Keratinocyte (primary cell): ENCODE data around the gene CAPZB. TPM values are rescaled to one million over a fixed set of nuclear protein-coding genes. Genes with fewer than 3 reads are reported as not detected.

ENCODE experiments used
- DNase-seq: peaks from one replicate; pipeline ENCODE4 v3.0.0-alpha.2; 2011; ENCODE audit warnings: low read depth, missing footprints, low spot score
- FAIRE-seq: peaks from 2 replicates; lab custom pipeline; 2011; peaks lifted over from hg19 to GRCh38; lab: Jason Lieb, UNC
- H2AFZ ChIP-seq: 2 replicates; pipeline ENCODE4 v1.6.0; 2012; ENCODE audit warnings: low read length, control low read depth, inconsistent platforms; ENCODE audit not compliant: control insufficient read depth
- H3K27ac ChIP-seq: 2 replicates; pipeline ENCODE4 v1.5.1; 2011; ENCODE audit warnings: low read length; ENCODE audit not compliant: control insufficient read depth, insufficient read depth
- H3K27me3 ChIP-seq: 3 replicates; pipeline ENCODE4 v1.6.0; 2011; ENCODE audit warnings: low read length; ENCODE audit not compliant: control insufficient read depth, insufficient read depth; ENCODE audit errors: extremely low read depth
- H3K36me3 ChIP-seq, 2 experiments: 2 replicates in 1 of 2; 3 replicates in 1 of 2; pipeline ENCODE4 v1.5.1; 2011; ENCODE audit warnings: low read length in 2 of 2, mild to moderate bottlenecking in 1 of 2; ENCODE audit not compliant: control insufficient read depth in 2 of 2, insufficient read depth in 2 of 2; ENCODE audit errors: extremely low read depth in 1 of 2
- H3K4me1 ChIP-seq: 3 replicates; pipeline ENCODE4 v1.5.1; 2011; ENCODE audit warnings: low read length; ENCODE audit not compliant: control insufficient read depth, insufficient read depth; ENCODE audit errors: extremely low read depth
- H3K4me2 ChIP-seq: 3 replicates; pipeline ENCODE4 v1.6.0; 2011; ENCODE audit warnings: low read depth, low read length; ENCODE audit not compliant: control insufficient read depth, insufficient read depth; ENCODE audit errors: extremely low read depth
- H3K4me3 ChIP-seq, 3 experiments: fragments of 200-600 bp in 1 of 3; sonication (generic) in 1 of 3; 2 replicates in 2 of 3; 3 replicates in 1 of 3; pipeline ENCODE4 v1.5.1; 2011 to 2016; ENCODE audit warnings: low read length in 3 of 3, mild to moderate bottlenecking in 3 of 3, control low read depth in 2 of 3, inconsistent platforms in 1 of 3, low read depth in 1 of 3, mixed read lengths in 1 of 3, mixed run types in 1 of 3, moderate library complexity in 1 of 3; ENCODE audit not compliant: control insufficient read depth in 2 of 3, insufficient read depth in 2 of 3; ENCODE audit errors: extremely low read depth in 1 of 3
- H3K79me2 ChIP-seq: 2 replicates; pipeline ENCODE4 v1.6.0; 2012; ENCODE audit warnings: low read length; ENCODE audit not compliant: control insufficient read depth, insufficient read depth
- H3K9ac ChIP-seq: 3 replicates; pipeline ENCODE4 v1.6.0; 2011; ENCODE audit warnings: low read length; ENCODE audit not compliant: control insufficient read depth, insufficient read depth; ENCODE audit errors: extremely low read depth
- H3K9me1 ChIP-seq: 3 replicates; pipeline ENCODE4 v1.6.0; 2011; ENCODE audit warnings: low read length; ENCODE audit not compliant: control insufficient read depth, insufficient read depth; ENCODE audit errors: extremely low read depth
- H3K9me3 ChIP-seq: 2 replicates; pipeline ENCODE4 v1.5.1; 2012; ENCODE audit warnings: low read depth, low read length; ENCODE audit not compliant: control insufficient read depth
- H4K20me1 ChIP-seq: 3 replicates; pipeline ENCODE4 v1.6.0; 2011; ENCODE audit warnings: low read length; ENCODE audit not compliant: control insufficient read depth, insufficient read depth; ENCODE audit errors: extremely low read depth
- CTCF ChIP-seq, 3 experiments: IDR thresholded peaks in 1 of 3; conservative IDR thresholded peaks in 1 of 3; optimal IDR thresholded peaks in 1 of 3; 2 replicates in 2 of 3; 3 replicates in 1 of 3; pipeline versions ENCODE3 to v1.5.1; 2011; ENCODE audit warnings: low read length in 3 of 3, mild to moderate bottlenecking in 3 of 3, moderate library complexity in 2 of 3, control low read depth in 1 of 3, inconsistent platforms in 1 of 3; ENCODE audit not compliant: insufficient read depth in 2 of 3; ENCODE audit errors: extremely low read depth in 1 of 3
- EZH2 ChIP-seq: IDR thresholded peaks from one replicate; pipeline ENCODE4 v1.6.1; 2012; ENCODE audit warnings: inconsistent platforms, mild to moderate bottlenecking, low read length, moderate library complexity
- dilution Hi-C: fragments of 300-500 bp; cut with MboI; formaldehyde crosslinking; loops from one replicate; pipeline ENCODE4 v1.7.0; 2020; ENCODE audit warnings: low sequenced_read_pairs; ENCODE audit not compliant: extremely low pct_ligation_motif_present
- polyA plus RNA-seq, 5 experiments: library from polyadenylated mRNA; depleted of rRNA in 3 of 5; stranded (reverse) in 3 of 5; stranded (forward) in 1 of 5; unstranded in 1 of 5; fragments of >200 nt; gene quantifications; 1 replicate in 1 of 5; 2 replicates in 3 of 5; 3 replicates in 1 of 5; pipeline versions ENCODE4 v1.2.1 to v1.2.3, GENCODE V29; 2011 to 2012; ENCODE audit warnings: missing spikeins in 2 of 5, low read depth in 1 of 5, low replicate concordance in 1 of 5

CAPZB gene
- polyA plus RNA-seq, 1 donor (not counting 4 experiments of a cell fraction or from before 2014, with no cell fraction given): 193 TPM

GRCh38 chr1:19384113-19384512, 101.2 kb downstream of the CAPZB start:
- dilution Hi-C loops: no loop called here
- H2AFZ ChIP-seq: no peak overlapping the region
- H3K27me3 ChIP-seq: no peaks in the 10 kb centered on the region
- H3K9ac ChIP-seq: no peak overlapping the region
- FAIRE-seq (no peak), DNase-seq (no peak)
- H3K27ac ChIP-seq: no peak overlapping the region
- peaks cover 6% of the 10 kb centered on the region for H4K20me1 ChIP-seq
- H3K36me3 ChIP-seq: peaks cover 17 to 25% of the 10 kb centered on the region in 2 experiments
- no peak for TF ChIP-seq CTCF (optimal IDR thresholded peaks at IDR 0.05 in 1 of 3, IDR thresholded peaks at IDR 0.05 in 1 of 3, conservative IDR thresholded peaks at IDR 0.05 in 1 of 3; ENCODE audit: extremely low read depth in 1 of 3, insufficient read depth in 2 of 3, low read length in 3 of 3)
- TF ChIP-seq EZH2: no peak
- H3K9me3 ChIP-seq: no peaks in the 10 kb centered on the region
- H3K4me3 ChIP-seq: no peak overlapping the region
- H3K79me2 ChIP-seq: peaks cover 35% of the 10 kb centered on the region
- no peak overlapping the region for H3K4me2 ChIP-seq
- peaks cover 8% of the 10 kb centered on the region for H3K4me1 ChIP-seq
- no peaks in the 10 kb centered on the region for H3K9me1 ChIP-seq

GRCh38 chr1:19382222-19382621, 103.1 kb downstream of the CAPZB start:
- TF ChIP-seq CTCF (optimal IDR thresholded peaks at IDR 0.05 in 1 of 3, IDR thresholded peaks at IDR 0.05 in 1 of 3, conservative IDR thresholded peaks at IDR 0.05 in 1 of 3; ENCODE audit: extremely low read depth in 1 of 3, insufficient read depth in 2 of 3, low read length in 3 of 3): no peak
- no peak for TF ChIP-seq EZH2
- H3K36me3 ChIP-seq: peaks cover 28 to 34% of the 10 kb centered on the region in 2 experiments
- H3K9ac ChIP-seq: no peak overlapping the region
- peaks cover 16% of the 10 kb centered on the region for H3K79me2 ChIP-seq
- no peaks in the 10 kb centered on the region for H4K20me1 ChIP-seq
- H3K4me1 ChIP-seq: peaks cover 6% of the 10 kb centered on the region
- H3K27ac ChIP-seq: no peak overlapping the region
- dilution Hi-C loops: no loop called here
- no peak overlapping the region for H3K4me2 ChIP-seq
- FAIRE-seq: no peak
- H2AFZ ChIP-seq: no peak overlapping the region
- no peaks in the 10 kb centered on the region for H3K9me1 ChIP-seq
- DNase-seq: no peak
- H3K27me3 ChIP-seq: no peaks in the 10 kb centered on the region
- no peaks in the 10 kb centered on the region for H3K9me3 ChIP-seq
- H3K4me3 ChIP-seq: no peak overlapping the region
